ENCODE data around the gene TREH.

The TREH gene

DNA sequence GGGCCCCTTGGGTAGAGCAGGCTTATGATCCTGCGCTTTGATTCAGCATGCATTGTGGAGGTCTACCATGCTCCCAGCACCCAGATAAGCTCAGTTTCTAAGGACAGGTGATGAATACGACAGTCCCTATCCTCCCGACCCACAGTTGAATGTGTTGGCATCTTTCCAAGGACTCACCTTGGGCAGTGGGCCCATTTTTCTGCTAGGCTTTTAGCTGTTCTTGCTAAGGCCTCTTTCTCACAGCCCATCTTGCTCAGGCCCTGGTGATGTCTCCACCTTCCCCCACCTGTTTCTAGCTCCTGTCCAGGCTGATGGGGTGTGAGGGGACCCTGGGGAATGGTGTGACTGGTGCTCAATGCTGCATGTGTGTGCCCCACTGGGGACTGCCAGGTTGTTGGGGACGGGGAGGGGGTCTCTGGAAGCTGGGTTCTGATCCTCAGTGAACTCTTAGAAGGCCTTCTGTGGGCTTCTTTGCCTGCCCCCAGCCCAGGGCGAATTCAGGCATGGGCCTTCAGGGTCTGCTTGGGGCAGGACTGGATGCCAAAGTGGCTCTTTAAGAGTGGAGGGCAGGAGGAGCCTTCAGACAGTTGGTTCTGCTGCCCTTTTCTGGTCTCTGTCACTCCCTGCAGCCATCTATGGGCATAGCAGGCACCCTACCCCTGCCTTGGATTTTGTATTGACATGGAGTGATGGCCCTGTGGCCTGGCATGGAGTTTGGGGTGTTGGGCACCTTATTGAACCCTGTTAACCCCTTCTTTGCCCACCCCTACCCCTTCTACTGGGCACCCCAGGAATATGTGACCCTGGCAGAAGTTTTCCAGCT is 38.9 kb downstream of the TREH start:
- Mint-ChIP-seq H3K36me3 (ENCODE audit: low read depth) (peaks cover 25% of the 10 kb centered on the region), H3K4me3 (no peak overlapping the region), H3K9me3 (no peaks in the 10 kb centered on the region), H3K27ac (no peak overlapping the region), H3K27me3 (ENCODE audit: low read depth, poor library complexity) (peaks cover 2% of the 10 kb centered on the region), H3K4me1 (peaks cover 7% of the 10 kb centered on the region)
- TF ChIP-seq, protein P1, sequence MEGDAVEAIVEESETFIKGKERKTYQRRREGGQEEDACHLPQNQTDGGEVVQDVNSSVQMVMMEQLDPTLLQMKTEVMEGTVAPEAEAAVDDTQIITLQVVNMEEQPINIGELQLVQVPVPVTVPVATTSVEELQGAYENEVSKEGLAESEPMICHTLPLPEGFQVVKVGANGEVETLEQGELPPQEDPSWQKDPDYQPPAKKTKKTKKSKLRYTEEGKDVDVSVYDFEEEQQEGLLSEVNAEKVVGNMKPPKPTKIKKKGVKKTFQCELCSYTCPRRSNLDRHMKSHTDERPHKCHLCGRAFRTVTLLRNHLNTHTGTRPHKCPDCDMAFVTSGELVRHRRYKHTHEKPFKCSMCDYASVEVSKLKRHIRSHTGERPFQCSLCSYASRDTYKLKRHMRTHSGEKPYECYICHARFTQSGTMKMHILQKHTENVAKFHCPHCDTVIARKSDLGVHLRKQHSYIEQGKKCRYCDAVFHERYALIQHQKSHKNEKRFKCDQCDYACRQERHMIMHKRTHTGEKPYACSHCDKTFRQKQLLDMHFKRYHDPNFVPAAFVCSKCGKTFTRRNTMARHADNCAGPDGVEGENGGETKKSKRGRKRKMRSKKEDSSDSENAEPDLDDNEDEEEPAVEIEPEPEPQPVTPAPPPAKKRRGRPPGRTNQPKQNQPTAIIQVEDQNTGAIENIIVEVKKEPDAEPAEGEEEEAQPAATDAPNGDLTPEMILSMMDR (IDR thresholded peaks at IDR 0.05): no peak
- DNase-seq: no peak

DNA sequence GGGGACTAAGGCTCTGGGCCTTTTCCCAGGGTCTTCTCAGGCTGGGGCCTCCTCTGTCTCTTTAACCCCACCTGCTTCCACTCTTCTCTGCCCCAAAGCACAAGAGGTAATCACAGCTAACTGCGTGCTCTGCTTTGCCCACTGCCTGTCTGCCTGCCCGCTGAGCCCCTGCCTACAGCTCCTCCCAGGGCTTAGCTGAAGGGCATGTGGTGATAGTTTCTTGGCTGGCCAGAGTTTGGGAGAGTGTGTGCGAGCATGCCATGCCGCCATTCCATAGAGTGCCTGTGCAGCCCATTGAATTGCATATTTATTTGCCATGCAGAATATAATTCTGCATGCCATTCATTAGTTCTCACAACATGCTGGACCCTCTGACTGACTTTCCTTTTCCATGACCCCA is 39.6 kb downstream of the TREH start:
- Mint-ChIP-seq H3K4me1 (peaks cover 13% of the 10 kb centered on the region), H3K27ac (peak overlapping the region; percentile 87), H3K9me3 (no peaks in the 10 kb centered on the region), H3K27me3 (ENCODE audit: low read depth, poor library complexity) (peaks cover 2% of the 10 kb centered on the region), H3K36me3 (ENCODE audit: low read depth) (peaks cover 21% of the 10 kb centered on the region), H3K4me3 (no peak overlapping the region)
- DNase-seq: no peak
- TF ChIP-seq, protein P1 (IDR thresholded peaks at IDR 0.05): no peak

DNA sequence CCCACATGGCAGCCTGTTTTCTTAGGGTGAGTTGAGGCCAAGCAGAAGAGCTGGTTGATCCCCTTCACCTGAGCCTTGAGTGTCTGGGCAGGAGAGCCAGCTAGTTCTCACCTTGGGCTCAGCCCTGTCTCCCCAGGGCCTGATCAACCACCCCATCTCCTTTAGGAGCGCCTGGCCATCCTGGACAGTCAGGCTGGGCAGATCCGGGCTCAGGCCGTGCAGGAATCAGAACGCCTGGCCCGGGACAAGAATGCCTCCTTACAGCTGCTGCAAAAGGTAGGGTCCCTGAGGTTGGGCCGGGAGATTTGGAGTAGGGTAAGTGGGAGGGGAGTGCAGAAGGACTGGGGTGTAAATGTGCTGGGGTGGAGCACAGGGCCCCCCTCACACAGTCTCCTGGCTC is 40.7 kb downstream of the TREH start:
- no peaks in the 10 kb centered on the region for H3K9me3 Mint-ChIP-seq
- H3K4me3 Mint-ChIP-seq: no peak overlapping the region
- TF ChIP-seq, protein P1 (IDR thresholded peaks at IDR 0.05): no peak
- peaks cover 2% of the 10 kb centered on the region for H3K27me3 Mint-ChIP-seq (ENCODE audit: low read depth, poor library complexity)
- DNase-seq: no peak
- peaks cover 16% of the 10 kb centered on the region for H3K36me3 Mint-ChIP-seq (ENCODE audit: low read depth)
- H3K4me1 Mint-ChIP-seq: peaks cover 24% of the 10 kb centered on the region
- no peak overlapping the region for H3K27ac Mint-ChIP-seq

DNA sequence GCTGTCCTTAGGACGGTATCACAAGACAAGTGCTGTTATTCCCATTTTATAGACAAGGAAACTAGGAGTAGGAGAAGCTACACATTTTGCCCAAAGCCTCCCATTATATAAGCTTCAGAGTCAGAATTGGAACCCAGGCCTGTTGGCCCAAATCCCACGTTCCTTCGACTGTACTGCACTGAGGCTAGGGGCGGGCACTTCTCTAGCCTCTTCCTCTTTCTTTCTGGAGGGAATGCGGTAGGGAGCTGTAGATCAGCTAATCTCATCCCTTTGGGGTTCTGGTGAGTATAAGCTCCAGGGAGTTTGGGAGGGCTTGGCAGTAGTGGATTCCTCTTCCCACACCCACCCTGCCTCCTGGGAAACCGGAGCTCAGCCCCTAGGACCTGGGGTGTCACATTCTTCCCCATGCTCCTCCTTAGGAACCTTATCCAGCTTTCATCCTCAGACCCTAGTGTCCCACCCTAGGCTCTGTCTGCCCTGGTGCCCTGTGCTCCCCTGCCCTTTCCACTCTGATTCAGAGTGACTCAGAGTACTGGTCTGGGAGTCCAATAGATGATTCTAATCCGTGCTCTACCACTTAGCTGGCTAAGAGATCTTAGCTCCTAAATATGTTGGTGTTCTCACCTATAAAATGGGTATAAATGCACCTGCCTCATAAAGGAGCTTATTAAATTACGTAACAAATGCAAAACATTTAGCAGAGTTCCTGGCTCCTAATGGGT is 42.7 kb downstream of the TREH start:
- no peak for DNase-seq
- H3K36me3 Mint-ChIP-seq (ENCODE audit: low read depth): peaks cover 28% of the 10 kb centered on the region
- no peak overlapping the region for H3K4me3 Mint-ChIP-seq
- peaks cover 31% of the 10 kb centered on the region for H3K4me1 Mint-ChIP-seq
- H3K27me3 Mint-ChIP-seq (ENCODE audit: low read depth, poor library complexity): peaks cover 4% of the 10 kb centered on the region
- TF ChIP-seq, protein P1 (IDR thresholded peaks at IDR 0.05): no peak
- no peak overlapping the region for H3K27ac Mint-ChIP-seq
- no peaks in the 10 kb centered on the region for H3K9me3 Mint-ChIP-seq

DNA sequence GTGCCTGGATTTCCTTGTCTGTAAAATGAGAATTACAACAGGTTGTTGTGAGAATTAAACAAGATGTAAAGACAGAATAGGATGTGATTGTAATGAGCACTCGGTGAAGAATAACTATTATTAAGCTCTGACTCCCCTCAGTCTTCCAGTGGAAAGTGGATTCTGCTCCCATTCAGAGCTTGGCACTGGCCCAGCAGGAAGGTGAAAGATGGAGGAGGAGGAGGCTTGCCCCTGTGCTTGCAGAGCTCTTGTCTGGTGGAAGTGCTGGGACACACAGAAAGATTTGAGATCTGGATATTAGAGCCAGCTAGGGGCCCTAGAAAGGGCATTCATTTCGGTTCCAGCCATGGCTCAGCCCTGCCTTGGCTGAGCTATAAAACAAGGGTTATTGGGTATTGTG is 43.8 kb downstream of the TREH start:
- no peak for DNase-seq
- peaks cover 32% of the 10 kb centered on the region for H3K36me3 Mint-ChIP-seq (ENCODE audit: low read depth)
- no peak overlapping the region for H3K27ac Mint-ChIP-seq
- peaks cover 31% of the 10 kb centered on the region for H3K4me1 Mint-ChIP-seq
- no peaks in the 10 kb centered on the region for H3K9me3 Mint-ChIP-seq
- H3K27me3 Mint-ChIP-seq (ENCODE audit: low read depth, poor library complexity): peaks cover 5% of the 10 kb centered on the region
- TF ChIP-seq, protein P1 (IDR thresholded peaks at IDR 0.05): no peak
- peak overlapping the region; percentile 78 for H3K4me3 Mint-ChIP-seq

Data from nephron progenitor cell (in vitro differentiated cells).